ENCODE results near the gene VPS16. TPM values are rescaled to one million over a fixed set of nuclear protein-coding genes. Genes with fewer than 3 reads are reported as not detected.

VPS16 gene
- total and polyA plus RNA-seq, 2 of the 13 experiments (the other 11 are each of a cell fraction or from before 2014, with no cell fraction given) = 34.2 to 35.4 TPM

DNA sequence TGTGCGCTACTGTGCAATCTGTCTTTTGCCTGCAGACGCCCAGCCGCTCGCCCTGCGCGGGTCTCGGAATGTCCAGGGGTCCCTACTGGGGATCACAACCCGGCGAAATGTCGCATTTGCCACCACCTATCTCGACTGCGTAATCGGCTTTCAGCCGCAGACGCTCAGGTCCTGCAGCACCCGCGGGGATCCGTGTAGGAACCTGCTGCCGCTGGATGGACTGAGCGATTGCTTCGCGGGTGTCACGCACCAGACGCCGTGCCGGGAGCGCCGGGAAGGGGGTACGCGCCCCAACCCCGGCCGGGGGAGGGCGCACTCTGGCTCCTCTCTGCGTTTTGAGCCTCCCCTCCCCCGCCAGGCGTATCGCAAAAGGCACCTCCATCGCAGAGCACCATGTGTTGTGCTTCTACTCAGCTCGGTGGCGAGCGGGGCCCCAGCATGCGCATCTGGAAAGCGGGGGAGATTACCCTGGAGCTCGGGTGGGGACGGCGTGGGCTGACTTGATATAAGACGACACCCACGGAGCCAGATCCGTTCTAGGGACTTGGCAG lies 32.0 kb downstream of the VPS16 start (continued):
- TF ChIP-seq, protein P1, sequence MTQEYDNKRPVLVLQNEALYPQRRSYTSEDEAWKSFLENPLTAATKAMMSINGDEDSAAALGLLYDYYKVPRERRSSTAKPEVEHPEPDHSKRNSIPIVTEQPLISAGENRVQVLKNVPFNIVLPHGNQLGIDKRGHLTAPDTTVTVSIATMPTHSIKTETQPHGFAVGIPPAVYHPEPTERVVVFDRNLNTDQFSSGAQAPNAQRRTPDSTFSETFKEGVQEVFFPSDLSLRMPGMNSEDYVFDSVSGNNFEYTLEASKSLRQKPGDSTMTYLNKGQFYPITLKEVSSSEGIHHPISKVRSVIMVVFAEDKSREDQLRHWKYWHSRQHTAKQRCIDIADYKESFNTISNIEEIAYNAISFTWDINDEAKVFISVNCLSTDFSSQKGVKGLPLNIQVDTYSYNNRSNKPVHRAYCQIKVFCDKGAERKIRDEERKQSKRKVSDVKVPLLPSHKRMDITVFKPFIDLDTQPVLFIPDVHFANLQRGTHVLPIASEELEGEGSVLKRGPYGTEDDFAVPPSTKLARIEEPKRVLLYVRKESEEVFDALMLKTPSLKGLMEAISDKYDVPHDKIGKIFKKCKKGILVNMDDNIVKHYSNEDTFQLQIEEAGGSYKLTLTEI (CRISPR knock-in tag; conservative IDR thresholded peaks at IDR 0.05) = no peak
- no peak; the same call in 1 of the 2 replicates for TF ChIP-seq ZNF816 (CRISPR knock-in tag; IDR thresholded peaks at IDR 0.05; ENCODE audit: borderline replicate concordance)
- TF ChIP-seq KAT7 (CRISPR knock-in tag; IDR thresholded peaks at IDR 0.05; ENCODE audit: borderline replicate concordance) = no peak
- TF ChIP-seq ZNF496 (CRISPR knock-in tag; IDR thresholded peaks at IDR 0.05; ENCODE audit: insufficient replicate concordance) = no peak
- TF ChIP-seq ZNF317 (CRISPR knock-in tag; IDR thresholded peaks at IDR 0.05) = peak; percentile 91; the same call in 1 of the 2 replicates
- peak; percentile 52; the same call in 1 of the 2 replicates for TF ChIP-seq ZNF614 (CRISPR knock-in tag; IDR thresholded peaks at IDR 0.05; ENCODE audit: borderline replicate concordance)
- TF ChIP-seq, protein P2, sequence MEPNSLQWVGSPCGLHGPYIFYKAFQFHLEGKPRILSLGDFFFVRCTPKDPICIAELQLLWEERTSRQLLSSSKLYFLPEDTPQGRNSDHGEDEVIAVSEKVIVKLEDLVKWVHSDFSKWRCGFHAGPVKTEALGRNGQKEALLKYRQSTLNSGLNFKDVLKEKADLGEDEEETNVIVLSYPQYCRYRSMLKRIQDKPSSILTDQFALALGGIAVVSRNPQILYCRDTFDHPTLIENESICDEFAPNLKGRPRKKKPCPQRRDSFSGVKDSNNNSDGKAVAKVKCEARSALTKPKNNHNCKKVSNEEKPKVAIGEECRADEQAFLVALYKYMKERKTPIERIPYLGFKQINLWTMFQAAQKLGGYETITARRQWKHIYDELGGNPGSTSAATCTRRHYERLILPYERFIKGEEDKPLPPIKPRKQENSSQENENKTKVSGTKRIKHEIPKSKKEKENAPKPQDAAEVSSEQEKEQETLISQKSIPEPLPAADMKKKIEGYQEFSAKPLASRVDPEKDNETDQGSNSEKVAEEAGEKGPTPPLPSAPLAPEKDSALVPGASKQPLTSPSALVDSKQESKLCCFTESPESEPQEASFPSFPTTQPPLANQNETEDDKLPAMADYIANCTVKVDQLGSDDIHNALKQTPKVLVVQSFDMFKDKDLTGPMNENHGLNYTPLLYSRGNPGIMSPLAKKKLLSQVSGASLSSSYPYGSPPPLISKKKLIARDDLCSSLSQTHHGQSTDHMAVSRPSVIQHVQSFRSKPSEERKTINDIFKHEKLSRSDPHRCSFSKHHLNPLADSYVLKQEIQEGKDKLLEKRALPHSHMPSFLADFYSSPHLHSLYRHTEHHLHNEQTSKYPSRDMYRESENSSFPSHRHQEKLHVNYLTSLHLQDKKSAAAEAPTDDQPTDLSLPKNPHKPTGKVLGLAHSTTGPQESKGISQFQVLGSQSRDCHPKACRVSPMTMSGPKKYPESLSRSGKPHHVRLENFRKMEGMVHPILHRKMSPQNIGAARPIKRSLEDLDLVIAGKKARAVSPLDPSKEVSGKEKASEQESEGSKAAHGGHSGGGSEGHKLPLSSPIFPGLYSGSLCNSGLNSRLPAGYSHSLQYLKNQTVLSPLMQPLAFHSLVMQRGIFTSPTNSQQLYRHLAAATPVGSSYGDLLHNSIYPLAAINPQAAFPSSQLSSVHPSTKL (CRISPR knock-in tag; IDR thresholded peaks at IDR 0.05) = peak; percentile 63
- TF ChIP-seq RARA (CRISPR knock-in tag; IDR thresholded peaks at IDR 0.05) = no peak
- TF ChIP-seq HCFC1 (IDR thresholded peaks at IDR 0.05; ENCODE audit: low read depth, low read length) = no peak
- TF ChIP-seq ZNF850 (CRISPR knock-in tag; conservative IDR thresholded peaks at IDR 0.05) = no peak
- TF ChIP-seq, protein P3, sequence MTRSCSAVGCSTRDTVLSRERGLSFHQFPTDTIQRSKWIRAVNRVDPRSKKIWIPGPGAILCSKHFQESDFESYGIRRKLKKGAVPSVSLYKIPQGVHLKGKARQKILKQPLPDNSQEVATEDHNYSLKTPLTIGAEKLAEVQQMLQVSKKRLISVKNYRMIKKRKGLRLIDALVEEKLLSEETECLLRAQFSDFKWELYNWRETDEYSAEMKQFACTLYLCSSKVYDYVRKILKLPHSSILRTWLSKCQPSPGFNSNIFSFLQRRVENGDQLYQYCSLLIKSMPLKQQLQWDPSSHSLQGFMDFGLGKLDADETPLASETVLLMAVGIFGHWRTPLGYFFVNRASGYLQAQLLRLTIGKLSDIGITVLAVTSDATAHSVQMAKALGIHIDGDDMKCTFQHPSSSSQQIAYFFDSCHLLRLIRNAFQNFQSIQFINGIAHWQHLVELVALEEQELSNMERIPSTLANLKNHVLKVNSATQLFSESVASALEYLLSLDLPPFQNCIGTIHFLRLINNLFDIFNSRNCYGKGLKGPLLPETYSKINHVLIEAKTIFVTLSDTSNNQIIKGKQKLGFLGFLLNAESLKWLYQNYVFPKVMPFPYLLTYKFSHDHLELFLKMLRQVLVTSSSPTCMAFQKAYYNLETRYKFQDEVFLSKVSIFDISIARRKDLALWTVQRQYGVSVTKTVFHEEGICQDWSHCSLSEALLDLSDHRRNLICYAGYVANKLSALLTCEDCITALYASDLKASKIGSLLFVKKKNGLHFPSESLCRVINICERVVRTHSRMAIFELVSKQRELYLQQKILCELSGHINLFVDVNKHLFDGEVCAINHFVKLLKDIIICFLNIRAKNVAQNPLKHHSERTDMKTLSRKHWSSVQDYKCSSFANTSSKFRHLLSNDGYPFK (CRISPR knock-in tag; IDR thresholded peaks at IDR 0.05; ENCODE audit: borderline replicate concordance) = peak; percentile 82; the same call in 1 of the 2 replicates
- no peak for TF ChIP-seq NCOA2 (CRISPR knock-in tag; IDR thresholded peaks at IDR 0.05)
- TF ChIP-seq RORA (CRISPR knock-in tag; IDR thresholded peaks at IDR 0.05) = no peak
- TF ChIP-seq, protein P4, sequence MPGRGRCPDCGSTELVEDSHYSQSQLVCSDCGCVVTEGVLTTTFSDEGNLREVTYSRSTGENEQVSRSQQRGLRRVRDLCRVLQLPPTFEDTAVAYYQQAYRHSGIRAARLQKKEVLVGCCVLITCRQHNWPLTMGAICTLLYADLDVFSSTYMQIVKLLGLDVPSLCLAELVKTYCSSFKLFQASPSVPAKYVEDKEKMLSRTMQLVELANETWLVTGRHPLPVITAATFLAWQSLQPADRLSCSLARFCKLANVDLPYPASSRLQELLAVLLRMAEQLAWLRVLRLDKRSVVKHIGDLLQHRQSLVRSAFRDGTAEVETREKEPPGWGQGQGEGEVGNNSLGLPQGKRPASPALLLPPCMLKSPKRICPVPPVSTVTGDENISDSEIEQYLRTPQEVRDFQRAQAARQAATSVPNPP (CRISPR knock-in tag; IDR thresholded peaks at IDR 0.05) = no peak
- no peak; the same call in 1 of the 2 replicates for TF ChIP-seq ZNF556 (CRISPR knock-in tag; IDR thresholded peaks at IDR 0.05; ENCODE audit: borderline replicate concordance)
- TF ChIP-seq, protein P5, sequence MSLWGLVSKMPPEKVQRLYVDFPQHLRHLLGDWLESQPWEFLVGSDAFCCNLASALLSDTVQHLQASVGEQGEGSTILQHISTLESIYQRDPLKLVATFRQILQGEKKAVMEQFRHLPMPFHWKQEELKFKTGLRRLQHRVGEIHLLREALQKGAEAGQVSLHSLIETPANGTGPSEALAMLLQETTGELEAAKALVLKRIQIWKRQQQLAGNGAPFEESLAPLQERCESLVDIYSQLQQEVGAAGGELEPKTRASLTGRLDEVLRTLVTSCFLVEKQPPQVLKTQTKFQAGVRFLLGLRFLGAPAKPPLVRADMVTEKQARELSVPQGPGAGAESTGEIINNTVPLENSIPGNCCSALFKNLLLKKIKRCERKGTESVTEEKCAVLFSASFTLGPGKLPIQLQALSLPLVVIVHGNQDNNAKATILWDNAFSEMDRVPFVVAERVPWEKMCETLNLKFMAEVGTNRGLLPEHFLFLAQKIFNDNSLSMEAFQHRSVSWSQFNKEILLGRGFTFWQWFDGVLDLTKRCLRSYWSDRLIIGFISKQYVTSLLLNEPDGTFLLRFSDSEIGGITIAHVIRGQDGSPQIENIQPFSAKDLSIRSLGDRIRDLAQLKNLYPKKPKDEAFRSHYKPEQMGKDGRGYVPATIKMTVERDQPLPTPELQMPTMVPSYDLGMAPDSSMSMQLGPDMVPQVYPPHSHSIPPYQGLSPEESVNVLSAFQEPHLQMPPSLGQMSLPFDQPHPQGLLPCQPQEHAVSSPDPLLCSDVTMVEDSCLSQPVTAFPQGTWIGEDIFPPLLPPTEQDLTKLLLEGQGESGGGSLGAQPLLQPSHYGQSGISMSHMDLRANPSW (CRISPR knock-in tag; IDR thresholded peaks at IDR 0.05; ENCODE audit: borderline replicate concordance) = no peak

Measured in HepG2 (cell line).